K562 (cell line): Measurements from ENCODE around the gene CERS1. TPM values are rescaled to one million over a fixed set of nuclear protein-coding genes. Genes with fewer than 3 reads are reported as not detected.
A peak's percentile ranks its signal among the peaks of the same experiment; 100 is the strongest.

Experiments
- ID3 ChIP-seq, 2 experiments: fragments of 250-450 bp in 1 of 2; fragments of 450-650 bp in 1 of 2; sonication (Bioruptor Pico) in 1 of 2; IDR thresholded peaks; 2 replicates each; pipeline versions ENCODE4 v1.6.1 to v1.8.0; 2016 to 2021; ENCODE audit warnings: mild to moderate bottlenecking in 2 of 2, moderate library complexity in 2 of 2, missing compliant biosample characterization in 1 of 2, missing genetic modification characterization in 1 of 2
- JUND ChIP-seq, 2 experiments: IDR thresholded peaks; 2 replicates in 1 of 2; 3 replicates in 1 of 2; pipeline ENCODE4 v1.6.1; 2011; ENCODE audit warnings: borderline replicate concordance in 2 of 2, low read depth in 2 of 2, low read length in 2 of 2, improper control_type of control experiment in 1 of 2, missing biosample characterization in 1 of 2, missing genetic modification characterization in 1 of 2, missing genetic modification reagents in 1 of 2
- L3MBTL2 ChIP-seq: fragments of 450-650 bp; IDR thresholded peaks from 2 replicates; pipeline ENCODE4 v1.6.1; 2016; ENCODE audit warnings: mild to moderate bottlenecking, moderate library complexity
- NFE2 ChIP-seq: IDR thresholded peaks from 2 replicates; pipeline ENCODE4 v1.6.1; 2014; ENCODE audit warnings: antibody characterized with exemption, low read depth
- NFIX ChIP-seq: fragments of 250-450 bp; sonication (Bioruptor Pico); IDR thresholded peaks from 2 replicates; pipeline ENCODE4 v1.4.0; 2020; ENCODE audit warnings: low read depth, mild to moderate bottlenecking, moderate library complexity
- NFXL1 ChIP-seq: fragments of 450-650 bp; formaldehyde crosslinking; IDR thresholded peaks from 2 replicates; pipeline ENCODE4 v1.4.0; 2021; ENCODE audit warnings: mild to moderate bottlenecking
- OTX1 ChIP-seq: fragments of 450-650 bp; formaldehyde crosslinking; IDR thresholded peaks from 2 replicates; pipeline ENCODE4 v1.4.0; 2022; ENCODE audit warnings: mild to moderate bottlenecking
- SMAD2 ChIP-seq: fragments of 150-350 bp; IDR thresholded peaks from 2 replicates; pipeline ENCODE4 v1.6.1; 2014; ENCODE audit warnings: low read depth, mild to moderate bottlenecking, low read length
- SRSF3 ChIP-seq: fragments of 200-400 bp; formaldehyde crosslinking; IDR thresholded peaks from 2 replicates; pipeline ENCODE4 v1.6.1; 2016; ENCODE audit warnings: mild to moderate bottlenecking, low read length, moderate library complexity; ENCODE audit not compliant: insufficient read depth
- TCF3 ChIP-seq: sonication (generic); formaldehyde crosslinking; IDR thresholded peaks from 2 replicates; pipeline ENCODE4 v1.4.0; 2020; ENCODE audit warnings: mild to moderate bottlenecking, missing genetic modification reagents
- TEAD4 ChIP-seq, 2 experiments: sonication (generic) in 1 of 2; formaldehyde crosslinking in 1 of 2; IDR thresholded peaks; 2 replicates each; pipeline versions ENCODE4 v1.6.1 to v1.8.0; 2012 to 2022; ENCODE audit warnings: borderline replicate concordance in 1 of 2, inconsistent platforms in 1 of 2, low read length in 1 of 2, mild to moderate bottlenecking in 1 of 2, missing genetic modification reagents in 1 of 2
- ZBTB11 ChIP-seq, 3 experiments: fragments of 200-800 bp in 1 of 3; fragments of 250-450 bp in 1 of 3; fragments of 450-650 bp in 1 of 3; sonication (Bioruptor Pico) in 1 of 3; sonication (Bioruptor generic) in 1 of 3; formaldehyde crosslinking in 1 of 3; IDR thresholded peaks; 2 replicates each; pipeline versions ENCODE4 v1.6.1 to v1.8.0; 2016 to 2022; ENCODE audit warnings: mild to moderate bottlenecking in 2 of 3, missing genetic modification characterization in 2 of 3, missing compliant biosample characterization in 1 of 3, moderate library complexity in 1 of 3
- ZBTB8A ChIP-seq: fragments of 450-650 bp; IDR thresholded peaks from 2 replicates; pipeline ENCODE4 v1.6.1; 2018; ENCODE audit warnings: mild to moderate bottlenecking, moderate library complexity; ENCODE audit not compliant: partially characterized antibody
- ZNF24 ChIP-seq: fragments of 450-650 bp; IDR thresholded peaks from 2 replicates; pipeline ENCODE4 v1.6.1; 2016
- ZNF280A ChIP-seq: fragments of 450-650 bp; IDR thresholded peaks from 2 replicates; pipeline ENCODE4 v1.6.1; 2018; ENCODE audit warnings: mild to moderate bottlenecking, low read depth; ENCODE audit not compliant: partially characterized antibody
- ZNF395 ChIP-seq: fragments of 200-800 bp; sonication (Bioruptor generic); IDR thresholded peaks from 2 replicates; pipeline ENCODE4 v1.6.1; 2017; ENCODE audit warnings: missing genetic modification characterization, missing compliant biosample characterization
- ZNF589 ChIP-seq: fragments of 200-800 bp; sonication (Bioruptor generic); IDR thresholded peaks from 2 replicates; pipeline ENCODE4 v1.6.1; 2016; ENCODE audit warnings: low read depth, missing genetic modification characterization, missing compliant biosample characterization
- polyA plus RNA-seq, 8 experiments: library from polyadenylated mRNA; depleted of rRNA in 4 of 8; stranded (reverse) in 5 of 8; unstranded in 3 of 8; fragments of >200 nt; fragmentation: Nextera tagmentation in 2 of 8; fragmentation: Illumina TruSeq in 1 of 8; extraction: Ambion mirVana in 2 of 8; extraction: Trizol in 1 of 8; gene quantifications; 2 replicates each; pipeline versions ENCODE4 v1.2.1 to v1.2.3, GENCODE V29; 2011 to 2014; ENCODE audit warnings: inconsistent platforms in 1 of 8, missing spikeins in 1 of 8
- total RNA-seq, 7 experiments: library from RNA; depleted of rRNA in 6 of 7; stranded (reverse); fragments of >200 nt in 6 of 7; fragmentation: Illumina TruSeq in 2 of 7; extraction: Trizol in 2 of 7; gene quantifications; 2 replicates each; pipeline versions ENCODE4 v1.2.1 to v1.2.3, GENCODE V29; 2011 to 2021; ENCODE audit warnings: low replicate concordance in 1 of 7

The CERS1 gene
- total and polyA plus RNA-seq, 9 of the 15 experiments (the other 6 are each of a cell fraction or from before 2014, with no cell fraction given), result 0.33 to 1.5 (median 0.86) TPM; not detected in 2

- TF ChIP-seq SMAD2 (no peak), NFE2 (no peak), ID3 (CRISPR knock-in tag; IDR thresholded peaks at IDR 0.05) (no peak), ID3 (tag; IDR thresholded peaks at IDR 0.05) (no peak), ZNF395 (CRISPR knock-in tag) (no peak), ZNF589 (CRISPR knock-in tag) (no peak), TCF3 (CRISPR knock-in tag) (no peak), L3MBTL2 (0 out of 2 replicates have a peak, but pooled peaks have one; percentile 60), ZNF280A (no peak), SRSF3 (no peak), JUND (IDR thresholded peaks at IDR 0.05; ENCODE audit: borderline replicate concordance, low read depth, low read length) (no peak), JUND (tag; IDR thresholded peaks at IDR 0.05; ENCODE audit: borderline replicate concordance, low read depth, low read length) (no peak), NFXL1 (CRISPR knock-in tag) (no peak), NFIX (CRISPR knock-in tag) (no peak), ZBTB11 (CRISPR knock-in tag; IDR thresholded peaks at IDR 0.05) (no peak), OTX1 (CRISPR knock-in tag) (no peak), ZBTB8A (no peak), TEAD4 (IDR thresholded peaks at IDR 0.05; ENCODE audit: low read length) (no peak), TEAD4 (CRISPR knock-in tag; IDR thresholded peaks at IDR 0.05; ENCODE audit: borderline replicate concordance) (no peak), ZNF24 (no peak)
These were observed 727 bp downstream of the CERS1 start (continued) for GRCh38 chr19:18895038-18895823.
